GM12872 (cell line): ENCODE measurements around the gene GARIN3.

Source experiments
- TF ChIP-seq, protein P1 (sequence below): IDR thresholded peaks from 3 replicates; pipeline ENCODE4 v1.5.1; 2011; ENCODE audit warnings: low read depth, mild to moderate bottlenecking, low read length, moderate library complexity; ENCODE audit not compliant: insufficient read depth

The GARIN3 gene

DNA sequence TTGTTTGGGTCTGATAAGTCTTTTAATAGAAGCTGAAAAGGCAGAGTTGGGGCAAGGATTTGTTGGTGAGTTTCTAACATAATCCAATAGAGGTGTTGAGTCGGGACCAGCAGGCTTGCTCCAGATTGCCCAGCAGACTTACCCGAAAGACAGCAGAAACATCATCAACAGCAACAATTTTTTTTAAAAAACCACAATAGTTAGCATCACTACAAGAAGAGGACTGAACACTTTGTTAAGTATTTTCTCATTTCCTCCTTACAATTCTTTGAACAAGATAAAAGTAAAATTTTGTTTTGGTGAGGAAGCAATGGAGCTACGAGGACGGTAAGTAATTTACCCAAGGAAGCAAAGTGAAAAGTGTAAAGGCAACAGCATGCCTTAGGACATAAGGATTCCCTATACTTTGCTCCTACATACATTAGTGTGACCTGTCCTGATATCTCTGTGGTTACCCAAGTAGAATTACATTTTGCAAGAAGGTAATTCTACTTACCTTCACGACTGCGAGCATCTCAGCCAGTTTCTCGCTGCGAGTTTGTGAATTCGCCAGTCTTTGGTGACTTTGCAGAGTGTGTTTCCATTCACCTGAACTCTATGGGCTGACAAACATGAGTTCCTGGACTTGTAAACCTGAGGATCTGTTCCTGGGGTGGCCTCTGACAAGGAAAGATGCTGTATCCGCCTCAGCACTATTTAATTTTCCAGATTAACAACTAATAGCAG lies 27.8 kb upstream of the GARIN3 start:
- TF ChIP-seq, protein P1, sequence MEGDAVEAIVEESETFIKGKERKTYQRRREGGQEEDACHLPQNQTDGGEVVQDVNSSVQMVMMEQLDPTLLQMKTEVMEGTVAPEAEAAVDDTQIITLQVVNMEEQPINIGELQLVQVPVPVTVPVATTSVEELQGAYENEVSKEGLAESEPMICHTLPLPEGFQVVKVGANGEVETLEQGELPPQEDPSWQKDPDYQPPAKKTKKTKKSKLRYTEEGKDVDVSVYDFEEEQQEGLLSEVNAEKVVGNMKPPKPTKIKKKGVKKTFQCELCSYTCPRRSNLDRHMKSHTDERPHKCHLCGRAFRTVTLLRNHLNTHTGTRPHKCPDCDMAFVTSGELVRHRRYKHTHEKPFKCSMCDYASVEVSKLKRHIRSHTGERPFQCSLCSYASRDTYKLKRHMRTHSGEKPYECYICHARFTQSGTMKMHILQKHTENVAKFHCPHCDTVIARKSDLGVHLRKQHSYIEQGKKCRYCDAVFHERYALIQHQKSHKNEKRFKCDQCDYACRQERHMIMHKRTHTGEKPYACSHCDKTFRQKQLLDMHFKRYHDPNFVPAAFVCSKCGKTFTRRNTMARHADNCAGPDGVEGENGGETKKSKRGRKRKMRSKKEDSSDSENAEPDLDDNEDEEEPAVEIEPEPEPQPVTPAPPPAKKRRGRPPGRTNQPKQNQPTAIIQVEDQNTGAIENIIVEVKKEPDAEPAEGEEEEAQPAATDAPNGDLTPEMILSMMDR = no peak

DNA sequence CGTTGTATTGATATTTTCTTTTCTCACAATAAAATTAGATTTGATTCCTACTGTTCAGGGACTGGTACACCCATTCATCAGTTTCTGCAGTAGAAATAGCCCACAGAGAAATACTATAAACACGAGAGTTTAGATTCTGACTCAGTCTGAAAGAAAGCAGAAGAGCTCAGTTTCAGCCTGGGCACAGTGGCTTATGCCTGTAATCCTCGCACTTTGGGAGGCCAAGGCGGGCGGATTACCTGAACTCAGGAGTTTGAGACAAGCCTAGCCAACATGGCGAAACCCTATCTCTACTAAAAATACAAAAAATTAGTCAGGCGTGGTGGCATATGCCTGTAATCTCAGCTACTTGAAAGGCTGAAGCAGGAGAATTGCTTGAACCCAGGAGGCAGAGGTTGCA lies 23.2 kb upstream of the GARIN3 start:
- TF ChIP-seq, protein P1 = no peak

DNA sequence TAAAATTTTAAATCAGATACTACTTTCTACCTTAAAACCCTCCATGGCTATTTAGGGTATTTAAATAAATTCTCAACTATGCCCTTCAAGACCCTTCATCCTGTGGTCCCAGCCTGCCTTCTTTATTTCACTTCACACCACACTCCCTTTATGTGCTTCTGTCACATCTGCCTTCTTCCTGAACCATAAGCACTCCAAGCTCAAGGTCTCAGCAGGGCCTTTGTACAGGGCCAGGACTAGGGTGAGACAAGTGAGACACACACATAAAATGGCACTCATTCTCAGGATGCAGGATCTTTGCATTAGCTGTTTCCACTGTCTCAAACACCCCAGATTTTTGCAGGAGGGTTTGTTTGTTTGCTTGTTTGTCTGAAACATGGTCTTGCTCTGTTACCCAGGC lies 22.2 kb upstream of the GARIN3 start:
- TF ChIP-seq, protein P1 = no peak

DNA sequence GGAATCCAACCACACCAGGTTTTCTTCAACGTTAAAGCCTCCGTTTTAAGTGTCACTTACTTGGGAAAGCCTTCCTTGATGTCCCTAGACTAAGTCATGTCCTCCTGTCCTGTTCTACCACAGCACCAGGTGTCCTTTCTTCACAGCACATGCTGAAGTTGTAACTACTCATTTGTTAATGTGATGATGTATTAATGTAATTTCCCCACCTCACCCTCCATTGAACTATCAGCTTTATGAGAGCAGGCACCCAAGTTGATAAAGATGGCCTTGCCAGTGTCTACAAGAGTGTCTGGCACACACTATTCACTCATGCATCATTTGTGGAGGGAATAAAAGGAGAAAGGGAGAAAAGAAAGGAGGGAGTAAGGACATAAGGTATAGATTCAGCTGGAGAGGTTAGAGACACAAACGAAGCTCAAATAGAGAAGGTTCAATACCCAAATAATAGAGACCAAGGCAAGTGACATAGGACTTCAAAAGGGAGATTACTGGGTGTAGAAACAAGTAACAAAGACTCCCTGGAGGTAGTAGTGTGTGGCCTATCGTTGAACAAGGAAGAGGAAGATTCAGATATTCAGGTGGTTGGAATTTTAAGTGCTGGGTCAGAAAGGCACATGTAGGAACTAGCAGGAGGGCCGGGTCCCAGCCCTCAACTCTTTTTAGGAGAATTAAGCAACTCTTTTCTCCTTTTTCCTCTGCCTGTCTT lies 21.1 kb upstream of the GARIN3 start:
- TF ChIP-seq, protein P1 = no peak

DNA sequence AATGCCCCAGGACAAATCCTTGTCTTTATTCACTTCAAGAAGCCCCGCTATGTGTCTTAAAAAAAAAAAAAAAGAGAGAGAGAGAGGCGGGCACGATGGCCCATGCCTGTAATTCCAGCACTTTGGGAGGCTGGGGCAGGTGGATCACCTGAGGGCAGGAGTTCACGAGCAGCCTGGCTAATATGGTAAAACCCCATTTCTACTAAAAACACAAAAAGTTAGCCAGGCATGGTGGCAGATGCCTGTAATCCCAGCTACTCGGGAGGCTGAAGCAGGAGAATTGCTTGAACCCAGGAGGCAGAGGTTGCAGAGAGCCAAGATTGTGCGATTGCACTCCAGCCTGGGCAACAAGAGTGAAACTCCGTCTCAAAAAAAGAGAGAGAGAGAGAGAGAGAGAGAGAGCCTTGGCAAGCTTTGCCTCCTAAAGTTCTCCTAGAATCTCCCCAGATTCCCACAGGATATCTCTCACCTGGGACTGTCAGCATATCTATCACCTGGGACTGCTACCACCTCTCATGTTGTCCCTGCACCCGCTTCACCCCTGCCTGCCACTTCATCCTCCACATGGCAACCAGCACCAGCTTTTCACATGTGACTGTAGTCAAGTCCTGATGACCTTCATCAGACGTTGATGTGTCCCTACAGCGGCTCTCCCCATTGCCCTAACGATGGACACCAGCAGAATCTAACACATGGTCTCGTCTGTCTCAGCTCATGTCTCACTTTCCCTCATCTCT lies 20.4 kb upstream of the GARIN3 start:
- TF ChIP-seq, protein P1 = no peak

DNA sequence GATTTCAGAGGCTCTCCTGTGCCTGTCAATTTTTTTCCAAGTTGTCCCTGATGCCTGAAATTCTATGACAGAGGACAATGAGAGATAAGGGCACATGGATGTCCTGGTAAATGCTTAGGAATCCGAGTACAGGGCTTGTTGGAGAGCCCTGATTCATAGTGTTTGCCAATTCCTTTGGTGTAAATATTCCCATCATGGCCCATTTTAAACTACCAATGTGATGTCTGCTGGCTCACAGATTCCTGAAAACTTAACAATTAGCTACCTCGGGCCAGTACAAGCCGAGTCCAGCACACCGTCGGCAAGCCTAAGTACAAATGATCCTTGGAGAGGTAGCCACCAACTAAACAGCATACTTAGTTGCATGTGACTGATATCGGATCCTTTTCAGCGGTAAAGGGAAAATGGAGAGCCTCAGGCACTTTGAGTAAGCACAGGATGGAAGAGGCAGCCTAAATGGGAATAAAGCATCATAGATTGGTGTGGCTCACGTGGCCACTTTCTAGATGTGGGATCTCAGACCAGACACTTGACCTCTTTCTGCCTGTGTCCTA lies 18.1 kb upstream of the GARIN3 start:
- TF ChIP-seq, protein P1 = no peak
